ENCODE data around the gene NEDD4. TPM values are rescaled to one million over a fixed set of nuclear protein-coding genes. Genes with fewer than 3 reads are reported as not detected.

NEDD4 gene
- total RNA-seq, 2 experiments from 2014 or later: 2.6 to 2.7 TPM

DNA sequence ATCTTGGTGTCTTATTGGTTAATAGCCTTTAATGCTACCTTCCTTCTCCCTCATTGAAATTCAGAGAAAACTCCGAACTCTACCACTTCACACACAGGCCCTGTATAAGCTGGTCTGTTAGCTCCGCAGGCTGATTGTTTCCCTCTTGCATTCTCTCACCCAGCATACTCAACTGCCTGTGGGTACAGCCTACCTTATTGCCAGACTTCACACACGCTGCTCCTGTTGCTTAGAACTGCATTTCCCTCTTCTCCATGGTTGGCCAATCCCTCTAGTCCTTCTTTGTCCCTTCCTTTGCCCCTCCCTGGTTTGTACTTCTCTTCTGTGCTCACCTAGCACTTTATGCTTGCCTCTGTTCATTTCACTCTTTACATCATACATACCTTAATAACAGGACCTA lies 157.5 kb downstream of the NEDD4 start:
- no peaks in the 10 kb centered on the region for H3K4me1 Mint-ChIP-seq (ENCODE audit: low read depth)
- no peaks in the 10 kb centered on the region for H3K9me3 ChIP-seq (ENCODE audit: control insufficient read depth in 1 of 2, insufficient read depth in 1 of 2, low read length in 2 of 2)
- peaks cover 5% of the 10 kb centered on the region for H3K36me3 Mint-ChIP-seq (ENCODE audit: low read depth)
- H3K36me3 ChIP-seq (ENCODE audit: insufficient read depth, low read length): no peaks in the 10 kb centered on the region
- POLR2A ChIA-PET: no interaction called here
- H3K4me1 ChIP-seq (ENCODE audit: insufficient read depth, low read length): no peaks in the 10 kb centered on the region
- DNase-seq (no peak), ATAC-seq (ENCODE audit: poor library complexity) (no peak)
- H3K4me3 Mint-ChIP-seq: no peak overlapping the region
- CTCF ChIA-PET: no interaction called here
- H3K27ac Mint-ChIP-seq: no peak overlapping the region
- intact Hi-C loops (cut with DNase I, micrococcal nuclease): no loop called here
- H3K9me3 Mint-ChIP-seq: no peaks in the 10 kb centered on the region
- H3K27ac ChIP-seq (ENCODE audit: low read depth in 1 of 2, low read length in 2 of 2): no peak overlapping the region
- TF ChIP-seq, protein P1, sequence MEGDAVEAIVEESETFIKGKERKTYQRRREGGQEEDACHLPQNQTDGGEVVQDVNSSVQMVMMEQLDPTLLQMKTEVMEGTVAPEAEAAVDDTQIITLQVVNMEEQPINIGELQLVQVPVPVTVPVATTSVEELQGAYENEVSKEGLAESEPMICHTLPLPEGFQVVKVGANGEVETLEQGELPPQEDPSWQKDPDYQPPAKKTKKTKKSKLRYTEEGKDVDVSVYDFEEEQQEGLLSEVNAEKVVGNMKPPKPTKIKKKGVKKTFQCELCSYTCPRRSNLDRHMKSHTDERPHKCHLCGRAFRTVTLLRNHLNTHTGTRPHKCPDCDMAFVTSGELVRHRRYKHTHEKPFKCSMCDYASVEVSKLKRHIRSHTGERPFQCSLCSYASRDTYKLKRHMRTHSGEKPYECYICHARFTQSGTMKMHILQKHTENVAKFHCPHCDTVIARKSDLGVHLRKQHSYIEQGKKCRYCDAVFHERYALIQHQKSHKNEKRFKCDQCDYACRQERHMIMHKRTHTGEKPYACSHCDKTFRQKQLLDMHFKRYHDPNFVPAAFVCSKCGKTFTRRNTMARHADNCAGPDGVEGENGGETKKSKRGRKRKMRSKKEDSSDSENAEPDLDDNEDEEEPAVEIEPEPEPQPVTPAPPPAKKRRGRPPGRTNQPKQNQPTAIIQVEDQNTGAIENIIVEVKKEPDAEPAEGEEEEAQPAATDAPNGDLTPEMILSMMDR (IDR thresholded peaks at IDR 0.05): no peak
- H3K27me3 ChIP-seq (ENCODE audit: control insufficient read depth in 1 of 2, insufficient read depth in 2 of 2, low read length in 2 of 2): no peaks in the 10 kb centered on the region
- no peak overlapping the region for H3K4me3 ChIP-seq (ENCODE audit: low read length)
- H3K27me3 Mint-ChIP-seq: no peaks in the 10 kb centered on the region

- no peaks in the 10 kb centered on the region for H3K9me3 Mint-ChIP-seq
- H3K27me3 Mint-ChIP-seq: no peaks in the 10 kb centered on the region
- H3K36me3 Mint-ChIP-seq (ENCODE audit: low read depth): peaks cover 5% of the 10 kb centered on the region
- ChIA-PET CTCF (no interaction called here), POLR2A (no interaction called here)
- no peak overlapping the region for H3K27ac ChIP-seq (ENCODE audit: low read depth in 1 of 2, low read length in 2 of 2)
- TF ChIP-seq, protein P1 (IDR thresholded peaks at IDR 0.05): no peak
- H3K4me3 Mint-ChIP-seq: no peak overlapping the region
- no peaks in the 10 kb centered on the region for H3K36me3 ChIP-seq (ENCODE audit: insufficient read depth, low read length)
- no peaks in the 10 kb centered on the region for H3K27me3 ChIP-seq (ENCODE audit: control insufficient read depth in 1 of 2, insufficient read depth in 2 of 2, low read length in 2 of 2)
- ATAC-seq (ENCODE audit: poor library complexity) (no peak), DNase-seq (no peak)
- H3K9me3 ChIP-seq (ENCODE audit: control insufficient read depth in 1 of 2, insufficient read depth in 1 of 2, low read length in 2 of 2): no peaks in the 10 kb centered on the region
- H3K27ac Mint-ChIP-seq: no peak overlapping the region
- H3K4me1 Mint-ChIP-seq (ENCODE audit: low read depth): peaks cover 9% of the 10 kb centered on the region
- H3K4me3 ChIP-seq (ENCODE audit: low read length): no peak overlapping the region
- intact Hi-C loops (cut with DNase I, micrococcal nuclease): no loop called here
- peaks cover 5% of the 10 kb centered on the region for H3K4me1 ChIP-seq (ENCODE audit: insufficient read depth, low read length)
These were observed 159.1 kb downstream of the NEDD4 start for GRCh38 chr15:55834331-55834730.

DNA sequence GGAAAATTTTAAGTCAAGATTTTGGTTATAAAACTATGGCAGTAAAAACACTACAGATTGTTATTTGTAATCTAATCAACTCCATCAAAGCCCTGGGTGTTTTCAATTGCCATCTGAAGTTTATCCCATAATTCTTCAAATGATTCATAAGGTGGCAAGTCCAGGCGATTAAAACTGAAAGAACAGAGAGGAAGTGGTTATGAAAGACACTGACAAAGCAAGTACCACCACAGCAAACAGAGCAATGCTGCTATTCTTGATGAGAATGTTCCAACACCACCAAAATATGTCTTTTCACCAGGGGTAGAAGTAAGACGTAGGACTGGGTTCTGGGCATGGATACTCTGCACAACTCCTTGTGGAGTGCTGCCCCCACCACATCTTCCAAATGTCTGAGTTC lies 163.6 kb downstream of the NEDD4 start:
- no peak overlapping the region for H3K27ac Mint-ChIP-seq
- Histone ChIP-seq H3K9me3 (ENCODE audit: control insufficient read depth in 1 of 2, insufficient read depth in 1 of 2, low read length in 2 of 2) (no peaks in the 10 kb centered on the region), H3K27ac (ENCODE audit: low read depth in 1 of 2, low read length in 2 of 2) (no peak overlapping the region), H3K36me3 (ENCODE audit: insufficient read depth, low read length) (no peaks in the 10 kb centered on the region), H3K4me3 (ENCODE audit: low read length) (no peak overlapping the region), H3K27me3 (ENCODE audit: control insufficient read depth in 1 of 2, insufficient read depth in 2 of 2, low read length in 2 of 2) (no peaks in the 10 kb centered on the region), H3K4me1 (ENCODE audit: insufficient read depth, low read length) (peaks cover 5% of the 10 kb centered on the region)
- POLR2A ChIA-PET: no interaction called here
- H3K4me3 Mint-ChIP-seq: no peak overlapping the region
- no peaks in the 10 kb centered on the region for H3K9me3 Mint-ChIP-seq
- peak in 1 of 14 experiments; percentile 23 for DNase-seq
- ATAC-seq (ENCODE audit: poor library complexity): no peak
- H3K27me3 Mint-ChIP-seq: no peaks in the 10 kb centered on the region
- peaks cover 9% of the 10 kb centered on the region for H3K4me1 Mint-ChIP-seq (ENCODE audit: low read depth)
- CTCF ChIA-PET: no interaction called here
- intact Hi-C loops (cut with DNase I, micrococcal nuclease): no loop called here
- no peaks in the 10 kb centered on the region for H3K36me3 Mint-ChIP-seq (ENCODE audit: low read depth)
- TF ChIP-seq, protein P1 (IDR thresholded peaks at IDR 0.05): no peak

Measured in CD4-positive, alpha-beta T cell (primary cell).